Lung (tissue), 12 donors: ENCODE results near the gene MEX3C. TPM values are rescaled to one million over a fixed set of nuclear protein-coding genes. Genes with fewer than 3 reads are reported as not detected.

Experiments
- ATAC-seq: fragments of 200-7000 bp; cut with Tn5 transposase; one replicate; pipeline ENCODE4 v1.9.1; 2020; ENCODE audit warnings: moderate number of reproducible peaks; ENCODE audit not compliant: insufficient read depth, low FRiP score
- DNase-seq, 3 donors: peaks; one replicate each; pipeline ENCODE4 v3.0.0-alpha.2; 2013 to 2017
- H3K27ac ChIP-seq, 2 donors: one replicate each; pipeline ENCODE4 v1.5.1; 2013; ENCODE audit warnings: mild to moderate bottlenecking in 2 of 2, moderate library complexity in 2 of 2, control low read depth in 1 of 2, inconsistent platforms in 1 of 2, low read depth in 1 of 2, low read length in 1 of 2
- H3K27me3 ChIP-seq, 3 donors: one replicate each; pipeline ENCODE4 v1.5.1; 2013; ENCODE audit warnings: low read length in 2 of 3; ENCODE audit not compliant: control insufficient read depth in 3 of 3, insufficient read depth in 3 of 3
- H3K36me3 ChIP-seq, 4 donors: one replicate each; pipeline ENCODE4 v1.5.1; 2013; ENCODE audit warnings: low read length in 4 of 4, mild to moderate bottlenecking in 1 of 4, moderate library complexity in 1 of 4; ENCODE audit not compliant: control insufficient read depth in 4 of 4, insufficient read depth in 4 of 4
- H3K4me1 ChIP-seq, 5 donors: one replicate each; pipeline ENCODE4 v1.5.1; 2013; ENCODE audit warnings: low read length in 5 of 5, mild to moderate bottlenecking in 2 of 5, moderate library complexity in 1 of 5; ENCODE audit not compliant: control insufficient read depth in 5 of 5, insufficient read depth in 5 of 5
- H3K4me3 ChIP-seq: one replicate; pipeline ENCODE4 v1.5.1; 2013; ENCODE audit warnings: mild to moderate bottlenecking, control low read depth, moderate library complexity
- H3K9ac ChIP-seq, 2 donors: one replicate each; pipeline ENCODE4 v1.5.1; 2013; ENCODE audit warnings: low read length in 2 of 2, control low read depth in 1 of 2; ENCODE audit not compliant: insufficient read depth in 1 of 2
- H3K9me3 ChIP-seq, 4 donors: one replicate each; pipeline ENCODE4 v1.5.1; 2013; ENCODE audit warnings: low read length in 3 of 4, mild to moderate bottlenecking in 1 of 4, moderate library complexity in 1 of 4; ENCODE audit not compliant: control insufficient read depth in 4 of 4, insufficient read depth in 3 of 4
- whole genome bisulfite sequencing, 2 donors: extraction: QIAGEN DNeasy Blood & Tissue Kit; methylation state at CpG; one replicate each; pipeline ENCODE4 v1.1.7; 2013; 5-methylcytosine and 5-hydroxymethylcytosine counted together
- polyA plus RNA-seq, 2 donors: library from polyadenylated mRNA; stranded (reverse); fragments of 200-250 nt; gene quantifications; one replicate each; pipeline ENCODE4 v1.2.1, GENCODE V29; 2013
- total RNA-seq, 2 donors: library from RNA; depleted of rRNA in 1 of 2; stranded (reverse); fragments of >200 nt in 1 of 2; gene quantifications; one replicate each; pipeline ENCODE4 v1.2.1, GENCODE V29; 2014 to 2021
- TF ChIP-seq, protein P1 (sequence below): IDR thresholded peaks from 2 replicates; pipeline ENCODE4 v1.5.1; 2012; ENCODE audit warnings: mild to moderate bottlenecking; ENCODE audit errors: control extremely low read depth, extremely low read depth
- donor health status: control.
- donor health status: control.
- donor health status: Bipolar disorder and iron deficiency.
- donor health status: healthy.
- donor health status: DM: yes; HTN: yes; CAD: no.

The MEX3C gene
- total and polyA plus RNA-seq, 4 donors = 7.6 to 54.2 (median 15.8) TPM

- Histone ChIP-seq H3K4me3 (no peak overlapping the region), H3K9ac (no peak overlapping the region), H3K9me3 (peaks cover 0 to 8% (median 1%) of the 10 kb centered on the region in 4 donors), H3K36me3 (no peaks in the 10 kb centered on the region), H3K27me3 (no peaks in the 10 kb centered on the region), H3K27ac (no peak overlapping the region), H3K4me1 (no peaks in the 10 kb centered on the region)
- no peak for DNase-seq
- TF ChIP-seq, protein P1, sequence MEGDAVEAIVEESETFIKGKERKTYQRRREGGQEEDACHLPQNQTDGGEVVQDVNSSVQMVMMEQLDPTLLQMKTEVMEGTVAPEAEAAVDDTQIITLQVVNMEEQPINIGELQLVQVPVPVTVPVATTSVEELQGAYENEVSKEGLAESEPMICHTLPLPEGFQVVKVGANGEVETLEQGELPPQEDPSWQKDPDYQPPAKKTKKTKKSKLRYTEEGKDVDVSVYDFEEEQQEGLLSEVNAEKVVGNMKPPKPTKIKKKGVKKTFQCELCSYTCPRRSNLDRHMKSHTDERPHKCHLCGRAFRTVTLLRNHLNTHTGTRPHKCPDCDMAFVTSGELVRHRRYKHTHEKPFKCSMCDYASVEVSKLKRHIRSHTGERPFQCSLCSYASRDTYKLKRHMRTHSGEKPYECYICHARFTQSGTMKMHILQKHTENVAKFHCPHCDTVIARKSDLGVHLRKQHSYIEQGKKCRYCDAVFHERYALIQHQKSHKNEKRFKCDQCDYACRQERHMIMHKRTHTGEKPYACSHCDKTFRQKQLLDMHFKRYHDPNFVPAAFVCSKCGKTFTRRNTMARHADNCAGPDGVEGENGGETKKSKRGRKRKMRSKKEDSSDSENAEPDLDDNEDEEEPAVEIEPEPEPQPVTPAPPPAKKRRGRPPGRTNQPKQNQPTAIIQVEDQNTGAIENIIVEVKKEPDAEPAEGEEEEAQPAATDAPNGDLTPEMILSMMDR = no peak
- ATAC-seq = no peak
- WGBS, 2 donors = 30 to 61% methylated on average over 19 of the region's 19 CpGs
These were observed 43.7 kb downstream of the MEX3C start for GRCh38 chr18:51153659-51154371.

DNA sequence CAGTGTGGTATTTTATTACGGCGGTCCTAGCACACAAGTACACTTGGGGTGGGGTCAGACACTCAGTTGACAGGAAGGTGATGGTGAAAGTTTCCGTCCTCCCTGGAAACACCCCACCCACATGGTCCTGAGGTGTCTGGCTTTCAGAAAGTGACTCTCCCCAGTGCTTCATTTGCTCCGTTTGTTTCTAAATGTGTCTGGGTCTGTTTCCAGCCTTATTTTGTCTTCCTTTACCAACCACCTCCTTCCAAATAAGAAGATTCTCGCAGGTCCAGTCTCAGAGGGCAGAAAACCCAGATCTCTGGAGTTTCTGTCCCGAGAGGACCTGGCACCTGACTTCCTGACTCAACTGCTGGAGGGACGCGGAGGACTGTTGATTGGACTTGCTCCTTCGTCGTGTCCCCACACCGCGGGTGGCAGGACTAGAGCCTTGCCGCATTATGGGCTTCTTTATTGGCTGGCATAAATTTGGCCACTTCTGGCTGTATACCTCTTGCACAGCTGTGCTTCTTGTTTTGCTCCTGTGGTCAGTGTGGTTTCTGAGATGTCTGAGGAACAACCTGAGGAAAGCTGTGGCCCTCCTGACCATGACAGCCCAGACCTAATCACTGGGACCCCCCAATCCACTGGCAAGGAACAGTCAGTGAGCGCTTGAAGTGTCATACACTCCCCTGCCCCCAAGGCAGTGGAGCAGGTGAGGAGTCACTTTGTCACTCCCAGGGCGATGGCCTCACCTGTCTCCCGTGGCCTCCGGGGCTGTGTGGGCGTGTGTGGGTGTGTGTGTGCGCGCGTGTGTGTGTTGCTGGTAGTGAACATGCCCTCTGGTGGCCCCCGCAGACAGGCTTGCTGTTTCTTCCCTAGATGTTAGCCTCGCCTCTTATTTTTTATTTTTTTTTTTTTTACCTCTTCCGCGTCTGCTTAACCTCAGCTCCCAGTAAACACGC, 45.6 kb downstream of the MEX3C start:
- DNase-seq (no peak), ATAC-seq (no peak)
- H3K4me1 ChIP-seq = no peaks in the 10 kb centered on the region
- no peaks in the 10 kb centered on the region for H3K27me3 ChIP-seq
- peaks cover 0 to 8% (median 1%) of the 10 kb centered on the region in 4 donors for H3K9me3 ChIP-seq
- H3K9ac ChIP-seq = no peak overlapping the region
- H3K36me3 ChIP-seq = no peaks in the 10 kb centered on the region
- TF ChIP-seq, protein P1 = no peak
- no peak overlapping the region for H3K27ac ChIP-seq
- no peak overlapping the region for H3K4me3 ChIP-seq
- WGBS, 2 donors = 57 to 76% methylated on average over 25 to 26 of the region's 26 CpGs

- DNase-seq = no peak
- TF ChIP-seq, protein P1 = no peak
- no peak for ATAC-seq
- Histone ChIP-seq H3K27ac (no peak overlapping the region), H3K9ac (no peak overlapping the region), H3K4me3 (no peak overlapping the region), H3K27me3 (no peaks in the 10 kb centered on the region), H3K36me3 (no peaks in the 10 kb centered on the region), H3K9me3 (peaks cover 0 to 8% (median 1%) of the 10 kb centered on the region in 4 donors), H3K4me1 (no peaks in the 10 kb centered on the region)
- 86 to 90% methylated on average over 5 of the region's 5 CpGs for WGBS, 2 donors
These were observed 46.3 kb downstream of the MEX3C start for GRCh38 chr18:51151185-51151567.
